ENCODE data around the gene SRGAP3.

The SRGAP3 gene

GRCh38 chr3:9231006-9231405 lies 18.4 kb downstream of the SRGAP3 start:
- no peak for TF ChIP-seq CTCF (IDR thresholded peaks at IDR 0.05; ENCODE audit: extremely low read depth, insufficient read depth, missing control alignments)
- no peak for DNase-seq (ENCODE audit: low spot score)
- in situ Hi-C loops (cut with MboI; ENCODE audit: low pct_unique_long_range_greater_than_20kb, low sequenced_read_pairs, unreplicated experiment), result no loop called here

DNA sequence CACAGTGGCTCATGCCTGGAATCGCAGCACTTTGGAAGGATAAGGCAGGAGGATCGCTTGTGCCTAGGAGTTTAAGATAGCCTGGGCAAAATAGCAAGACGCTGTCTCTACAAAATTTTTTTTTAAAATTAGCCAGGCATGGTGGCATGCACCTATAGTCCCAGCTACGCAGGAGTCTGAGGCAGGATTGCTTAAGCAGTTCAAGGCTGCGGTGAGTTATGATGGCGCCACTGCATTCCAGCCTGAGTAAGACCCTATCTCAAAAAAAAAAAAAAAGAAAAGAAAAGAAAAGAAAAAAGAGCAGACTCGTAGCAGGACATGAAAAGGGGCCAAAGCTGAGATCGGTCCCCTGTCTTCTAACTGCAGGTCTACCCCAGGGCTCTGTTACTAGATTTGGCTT lies 18.9 kb downstream of the SRGAP3 start:
- TF ChIP-seq CTCF (IDR thresholded peaks at IDR 0.05; ENCODE audit: extremely low read depth, insufficient read depth, missing control alignments), result no peak
- in situ Hi-C loops (cut with MboI; ENCODE audit: low pct_unique_long_range_greater_than_20kb, low sequenced_read_pairs, unreplicated experiment), result no loop called here
- DNase-seq (ENCODE audit: low spot score), result no peak

GRCh38 chr3:9229879-9230278 lies 19.6 kb downstream of the SRGAP3 start:
- DNase-seq (ENCODE audit: low spot score), result no peak
- no peak for TF ChIP-seq CTCF (IDR thresholded peaks at IDR 0.05; ENCODE audit: extremely low read depth, insufficient read depth, missing control alignments)
- in situ Hi-C loops (cut with MboI; ENCODE audit: low pct_unique_long_range_greater_than_20kb, low sequenced_read_pairs, unreplicated experiment), result no loop called here

DNA sequence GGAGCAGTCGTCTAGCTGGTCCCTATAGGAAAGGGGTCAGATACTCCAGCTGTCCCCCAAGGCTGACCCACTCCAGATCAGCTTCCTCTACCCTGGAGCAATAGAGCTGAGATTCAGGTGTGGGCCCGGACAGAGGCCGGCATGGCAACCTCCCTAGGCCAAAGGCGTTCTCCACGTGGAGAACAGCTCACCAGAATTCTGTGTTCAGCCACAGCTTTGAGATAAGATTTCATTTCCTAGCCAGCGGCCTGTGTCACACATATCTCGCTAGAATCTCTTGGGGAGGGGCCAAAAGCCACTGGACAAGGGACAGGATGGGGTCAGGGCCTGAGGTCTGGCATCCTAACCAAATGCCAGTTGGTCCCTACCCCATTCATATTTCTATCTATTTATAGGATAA lies 20.1 kb downstream of the SRGAP3 start:
- in situ Hi-C loops (cut with MboI; ENCODE audit: low pct_unique_long_range_greater_than_20kb, low sequenced_read_pairs, unreplicated experiment), result no loop called here
- DNase-seq (ENCODE audit: low spot score), result no peak
- TF ChIP-seq CTCF (IDR thresholded peaks at IDR 0.05; ENCODE audit: extremely low read depth, insufficient read depth, missing control alignments), result no peak

- no peak for DNase-seq (ENCODE audit: low spot score)
- no peak for TF ChIP-seq CTCF (IDR thresholded peaks at IDR 0.05; ENCODE audit: extremely low read depth, insufficient read depth, missing control alignments)
- in situ Hi-C loops (cut with MboI; ENCODE audit: low pct_unique_long_range_greater_than_20kb, low sequenced_read_pairs, unreplicated experiment), result no loop called here
These were observed 23.1 kb downstream of the SRGAP3 start for GRCh38 chr3:9226326-9226725.

GRCh38 chr3:9225268-9225667 lies 24.2 kb downstream of the SRGAP3 start:
- in situ Hi-C loops (cut with MboI; ENCODE audit: low pct_unique_long_range_greater_than_20kb, low sequenced_read_pairs, unreplicated experiment), result no loop called here
- no peak for TF ChIP-seq CTCF (IDR thresholded peaks at IDR 0.05; ENCODE audit: extremely low read depth, insufficient read depth, missing control alignments)

DNA sequence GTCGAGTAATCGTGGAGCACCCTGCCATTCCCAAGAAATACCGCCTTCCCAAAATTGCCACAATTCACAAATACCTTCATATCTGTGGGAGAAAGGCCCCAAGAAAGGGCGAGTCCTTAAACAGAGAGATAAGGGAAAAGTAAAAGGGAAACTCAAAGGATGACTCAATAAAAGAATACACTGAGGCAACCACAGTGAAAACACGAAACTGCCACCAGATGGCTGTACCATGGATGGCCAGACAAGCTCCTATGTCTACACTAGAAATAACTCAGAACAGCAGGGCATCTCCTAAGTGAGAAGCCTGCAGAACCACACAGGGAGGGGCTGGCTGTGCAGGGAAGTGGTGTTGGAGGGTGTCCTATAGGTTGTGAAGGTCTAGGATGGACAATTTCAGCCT lies 25.0 kb downstream of the SRGAP3 start:
- in situ Hi-C loops (cut with MboI; ENCODE audit: low pct_unique_long_range_greater_than_20kb, low sequenced_read_pairs, unreplicated experiment), result no loop called here
- peak; percentile 28 for TF ChIP-seq CTCF (IDR thresholded peaks at IDR 0.05; ENCODE audit: extremely low read depth, insufficient read depth, missing control alignments)
- peak; percentile 80 for DNase-seq (ENCODE audit: low spot score)

More at GRCh38 chr3:9225268-9225667, 24.2 kb downstream of the SRGAP3 start:
- DNase-seq (ENCODE audit: low spot score), result no peak
